H1 (cell line): Measurements from ENCODE around the gene KLF9. TPM values are rescaled to one million over a fixed set of nuclear protein-coding genes. Genes with fewer than 3 reads are reported as not detected.

Experiments
- CTCF ChIA-PET: fragments of 300-600 bp; sonication (Branson Sonifier 250); formaldehyde crosslinking; loops from one replicate; lab custom pipeline; 2021; ENCODE audit not compliant: partially characterized antibody; lab: Charles Lee
- POLR2A ChIA-PET: fragments of 300-600 bp; sonication (Branson Sonifier 250); formaldehyde crosslinking; loops from one replicate; lab custom pipeline; 2021; ENCODE audit warnings: inconsistent platforms; ENCODE audit not compliant: partially characterized antibody; lab: Charles Lee
- DNase-seq, 2 experiments: peaks; one replicate each; pipeline versions ENCODE4 v3.0.0 to v3.0.0-alpha.2; 2010 to 2022; ENCODE audit warnings: low spot score in 2 of 2, low read depth in 1 of 2, mixed read lengths in 1 of 2
- FAIRE-seq: peaks from 2 replicates; lab custom pipeline; 2011; peaks lifted over from hg19 to GRCh38; lab: Jason Lieb, UNC
- H2AFZ ChIP-seq: 2 replicates; pipeline ENCODE4 v1.8.1; 2012; ENCODE audit warnings: low read length, inconsistent platforms
- H2AK5ac ChIP-seq: 2 replicates; pipeline ENCODE4 v1.6.1; 2013; ENCODE audit warnings: low read depth, low read length
- H2BK120ac ChIP-seq: replicated peaks from 2 replicates; pipeline ENCODE3; 2013; ENCODE audit warnings: low read depth, low read length, inconsistent platforms
- H2BK12ac ChIP-seq: 2 replicates; pipeline ENCODE4 v1.6.1; 2013; ENCODE audit warnings: low read depth, low read length
- H2BK15ac ChIP-seq: 2 replicates; pipeline ENCODE4 v1.6.1; 2013; ENCODE audit warnings: low read length
- H2BK20ac ChIP-seq: 2 replicates; pipeline ENCODE4 v1.6.1; 2013; ENCODE audit warnings: low read length
- H2BK5ac ChIP-seq: 2 replicates; pipeline ENCODE4 v1.6.1; 2013; ENCODE audit warnings: low read depth, low read length
- H3K14ac ChIP-seq: 2 replicates; pipeline ENCODE4 v1.6.1; 2013; ENCODE audit warnings: inconsistent platforms; ENCODE audit not compliant: insufficient read length
- H3K18ac ChIP-seq: 2 replicates; pipeline ENCODE4 v1.6.1; 2013; ENCODE audit warnings: low read length; ENCODE audit errors: extremely low read depth
- H3K23ac ChIP-seq: 2 replicates; pipeline ENCODE4 v1.6.1; 2013; ENCODE audit warnings: inconsistent platforms; ENCODE audit not compliant: insufficient read length
- H3K23me2 ChIP-seq: 2 replicates; pipeline ENCODE4 v1.6.1; 2013; ENCODE audit warnings: low read depth, low read length
- H3K27ac ChIP-seq: 2 replicates; pipeline ENCODE4 v1.6.1; 2011; ENCODE audit warnings: low read depth, low read length, inconsistent platforms
- H3K27me3 ChIP-seq, 4 experiments: replicated peaks in 1 of 4; 1 replicate in 1 of 4; 2 replicates in 3 of 4; pipeline versions ENCODE4 v1.6.1 to v1.8.1; 2011 to 2013; ENCODE audit warnings: low read length in 3 of 4, mild to moderate bottlenecking in 3 of 4, inconsistent platforms in 2 of 4, mixed read lengths in 2 of 4, moderate library complexity in 1 of 4; ENCODE audit not compliant: control insufficient read depth in 3 of 4, insufficient read depth in 3 of 4; ENCODE audit errors: extremely low read depth in 1 of 4
- H3K36me3 ChIP-seq, 4 experiments: 2 replicates each; pipeline versions ENCODE4 v1.6.1 to v1.8.1; 2011 to 2013; ENCODE audit warnings: mild to moderate bottlenecking in 4 of 4, low read length in 3 of 4, moderate library complexity in 2 of 4, control low read depth in 1 of 4, inconsistent platforms in 1 of 4; ENCODE audit not compliant: insufficient read depth in 4 of 4, control insufficient read depth in 2 of 4
- H3K4ac ChIP-seq: replicated peaks from 2 replicates; pipeline ENCODE3; 2013; ENCODE audit warnings: low read length, low read depth, mixed read lengths, inconsistent platforms; ENCODE audit not compliant: insufficient read length
- H3K4me1 ChIP-seq, 4 experiments: replicated peaks in 1 of 4; 1 replicate in 1 of 4; 2 replicates in 3 of 4; pipeline versions ENCODE4 v1.6.1 to v1.8.1; 2011 to 2013; ENCODE audit warnings: low read length in 3 of 4, inconsistent platforms in 2 of 4, mixed read lengths in 1 of 4; ENCODE audit not compliant: insufficient read depth in 4 of 4, control insufficient read depth in 3 of 4
- H3K4me2 ChIP-seq, 2 experiments: 2 replicates each; pipeline versions ENCODE4 v1.6.1 to v1.8.1; 2011 to 2013; ENCODE audit warnings: low read depth in 2 of 2, low read length in 2 of 2, control low read depth in 1 of 2, inconsistent platforms in 1 of 2, mild to moderate bottlenecking in 1 of 2; ENCODE audit not compliant: insufficient read depth in 1 of 2
- H3K4me3 ChIP-seq, 4 experiments: fragments of 200-600, 300-600 bp in 1 of 4; sonication (generic), shearing (Covaris generic), sonication (Bioruptor Twin) in 1 of 4; 2 replicates each; pipeline versions ENCODE4 v1.5.1 to v1.8.1; 2011 to 2016; ENCODE audit warnings: low read length in 4 of 4, low read depth in 3 of 4, control low read depth in 2 of 4, inconsistent platforms in 2 of 4, mild to moderate bottlenecking in 2 of 4, mixed read lengths in 1 of 4, moderate library complexity in 1 of 4; ENCODE audit not compliant: insufficient read depth in 2 of 4; ENCODE audit errors: extremely low read depth in 1 of 4
- H3K56ac ChIP-seq: replicated peaks from 2 replicates; pipeline ENCODE3; 2013; ENCODE audit warnings: low read depth, mild to moderate bottlenecking, mixed read lengths, low read length, inconsistent platforms; ENCODE audit not compliant: insufficient read length
- H3K79me1 ChIP-seq: 2 replicates; pipeline ENCODE4 v1.6.1; 2013; ENCODE audit warnings: low read depth, low read length, control low read depth
- H3K79me2 ChIP-seq, 2 experiments: 2 replicates each; pipeline versions ENCODE4 v1.6.1 to v1.8.1; 2012 to 2013; ENCODE audit warnings: low read length in 2 of 2, mild to moderate bottlenecking in 2 of 2, inconsistent platforms in 1 of 2; ENCODE audit not compliant: insufficient read depth in 2 of 2, control insufficient read depth in 1 of 2
- H3K9ac ChIP-seq, 4 experiments: replicated peaks in 1 of 4; 1 replicate in 1 of 4; 2 replicates in 3 of 4; pipeline versions ENCODE4 v1.6.1 to v1.8.1; 2011 to 2013; ENCODE audit warnings: low read depth in 3 of 4, low read length in 3 of 4, control low read depth in 2 of 4, mild to moderate bottlenecking in 2 of 4, moderate library complexity in 2 of 4, inconsistent platforms in 1 of 4; ENCODE audit errors: extremely low read depth in 1 of 4
- H3K9me3 ChIP-seq, 2 experiments: 2 replicates each; pipeline versions ENCODE4 v1.6.1 to v1.8.1; 2012 to 2013; ENCODE audit warnings: mild to moderate bottlenecking in 2 of 2, moderate library complexity in 2 of 2, control low read depth in 1 of 2, inconsistent platforms in 1 of 2, low read depth in 1 of 2, low read length in 1 of 2, mixed read lengths in 1 of 2; ENCODE audit not compliant: insufficient read depth in 2 of 2
- H4K20me1 ChIP-seq, 2 experiments: replicated peaks in 1 of 2; 2 replicates each; pipeline versions ENCODE3 to v1.8.1; 2011 to 2013; ENCODE audit warnings: inconsistent platforms in 2 of 2, low read length in 2 of 2, mild to moderate bottlenecking in 1 of 2; ENCODE audit not compliant: insufficient read depth in 2 of 2, control insufficient read depth in 1 of 2
- H4K5ac ChIP-seq: 2 replicates; pipeline ENCODE4 v1.6.1; 2013; ENCODE audit warnings: low read length, low read depth, mixed read lengths, inconsistent platforms; ENCODE audit not compliant: insufficient read length
- H4K8ac ChIP-seq: 2 replicates; pipeline ENCODE4 v1.8.0; 2013; ENCODE audit warnings: mild to moderate bottlenecking, moderate library complexity, low read length, inconsistent platforms; ENCODE audit not compliant: insufficient read depth; ENCODE audit errors: extremely low read depth
- H4K91ac ChIP-seq: replicated peaks from 2 replicates; pipeline ENCODE3; 2013; ENCODE audit warnings: low read length, mixed read lengths, inconsistent platforms; ENCODE audit not compliant: insufficient read length
- TCF12 ChIP-seq: IDR thresholded peaks from 2 replicates; pipeline ENCODE4 v1.6.1; 2011; ENCODE audit warnings: low read depth, mild to moderate bottlenecking, low read length
- WGBS, 2 experiments: shearing (Covaris generic) in 1 of 2; methylation state at CpG; one replicate each; pipeline versions ENCODE4 v1.1.6 to v1.1.7; 2013 to 2015; ENCODE audit warnings: low lambda C conversion rate in 2 of 2, mixed read lengths in 2 of 2, inconsistent platforms in 1 of 2, low coverage in 1 of 2, missing lambda C conversion rate in 1 of 2; ENCODE audit not compliant: insufficient replicate concordance in 2 of 2, insufficient coverage in 1 of 2, insufficient read length in 1 of 2; ENCODE audit errors: extremely low coverage in 1 of 2, missing lambda C conversion rate in 1 of 2; 5-methylcytosine and 5-hydroxymethylcytosine counted together
- polyA plus RNA-seq, 7 experiments: library from polyadenylated mRNA; depleted of rRNA in 3 of 7; stranded (reverse) in 5 of 7; unstranded in 2 of 7; fragments of >200 nt in 5 of 7; fragments of 200-250 nt in 2 of 7; gene quantifications; 1 replicate in 5 of 7; 2 replicates in 1 of 7; 4 replicates in 1 of 7; pipeline versions ENCODE4 v1.2.1 to v1.2.3, GENCODE V29; 2011 to 2013; ENCODE audit warnings: missing spikeins in 2 of 7, mixed read lengths in 2 of 7
- total RNA-seq: library from RNA; stranded (reverse); fragmentation: NEBNext Ultra II Directional; extraction: Animal tissue kit (Norgen Biotek cat#: 25700); gene quantifications from 2 replicates; pipeline ENCODE4 v1.2.1, GENCODE V29; 2021

The KLF9 gene
- total and polyA plus RNA-seq, 2 of the 8 experiments (the other 6 are each of a cell fraction or from before 2014, with no cell fraction given): 0.47 to 0.82 TPM

DNA sequence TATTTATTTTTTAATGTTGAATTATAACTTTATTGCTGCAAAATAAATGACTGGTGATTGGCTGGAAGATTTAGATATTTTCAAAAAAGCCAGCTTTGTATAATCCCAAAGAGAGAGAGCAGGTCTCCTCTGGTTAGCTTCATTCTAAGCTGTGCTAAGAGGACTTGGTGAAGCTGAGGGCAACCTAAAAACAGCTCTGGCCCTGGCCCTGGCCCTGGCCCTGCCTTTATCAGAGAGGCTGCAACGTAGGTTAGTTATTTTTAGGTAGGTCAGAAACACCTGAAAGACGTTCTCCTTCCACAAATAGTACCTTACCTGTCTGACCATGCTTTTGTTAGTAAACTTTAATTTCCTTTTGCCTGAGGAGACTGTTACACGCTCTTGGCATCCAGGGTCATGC, 58.7 kb downstream of the KLF9 start:
- Histone ChIP-seq H3K23ac (no peak overlapping the region), H3K79me2 (no peaks in the 10 kb centered on the region), H3K4me3 (no peak overlapping the region), H4K8ac (no peak overlapping the region), H2BK20ac (no peak overlapping the region), H3K14ac (no peak overlapping the region), H3K18ac (no peak overlapping the region), H3K27me3 (no peaks in the 10 kb centered on the region), H3K9me3 (no peaks in the 10 kb centered on the region), H3K4me2 (no peak overlapping the region), H4K91ac (no peak overlapping the region), H2BK5ac (no peak overlapping the region), H2AFZ (no peak overlapping the region), H2BK15ac (no peak overlapping the region), H3K4ac (no peak overlapping the region), H3K9ac (no peak overlapping the region), H4K20me1 (no peaks in the 10 kb centered on the region), H2AK5ac (no peak overlapping the region), H3K23me2 (no peaks in the 10 kb centered on the region), H3K4me1 (no peaks in the 10 kb centered on the region), H3K36me3 (peaks cover 0 to 10% (median under 1%) of the 10 kb centered on the region in 4 experiments; a peak in 1 of 8 replicates), H2BK12ac (no peak overlapping the region), H3K27ac (no peak overlapping the region), H3K56ac (no peak overlapping the region), H4K5ac (no peak overlapping the region), H3K79me1 (no peaks in the 10 kb centered on the region), H2BK120ac (no peak overlapping the region)
- POLR2A ChIA-PET: no interaction called here
- WGBS, 2 experiments: 96% methylated on average over 3 of the region's 3 CpGs; no CpG with 5 or more reads in 1 of the 2 experiments
- DNase-seq: no peak
- CTCF ChIA-PET: interaction anchor here (1.0 to 1.1 kb wide), 2 partner anchors 10 to 59 kb away, joined by 3 read pairs; no protein-coding TSS in a partner anchor
- FAIRE-seq: no peak
- TF ChIP-seq TCF12: no peak
